Panc1 (cell line): ENCODE measurements around the gene ESYT2. TPM values are rescaled to one million over a fixed set of nuclear protein-coding genes. Genes with fewer than 3 reads are reported as not detected.

ENCODE experiments used
- ATAC-seq: fragments of 200-7000 bp; cut with Tn5 transposase; 2 replicates; pipeline ENCODE4 v1.9.1; 2020; ENCODE audit warnings: mild to moderate bottlenecking, moderate library complexity
- BruUV-seq: library from RNA; stranded (reverse); fragments of 400-500 nt; replicated peaks from 2 replicates; lab custom pipeline; 2021; lab: Mats Ljungman, UMichigan
- CTCF ChIA-PET: fragments of 300-600 bp; sonication (Branson Sonifier 250); formaldehyde crosslinking; loops from one replicate; lab custom pipeline; 2022; ENCODE audit warnings: antibody characterized with exemption; lab: Charles Lee
- POLR2A ChIA-PET: fragments of 300-600 bp; sonication (Branson Sonifier 250); formaldehyde crosslinking; loops from one replicate; lab custom pipeline; 2022; ENCODE audit warnings: antibody characterized with exemption; lab: Charles Lee
- DNase-seq: peaks from one replicate; pipeline ENCODE4 v3.0.0-alpha.2; 2010; ENCODE audit warnings: low read depth, low spot score
- H3K27ac ChIP-seq: 2 replicates; pipeline ENCODE4 v1.5.1; 2011; ENCODE audit warnings: mild to moderate bottlenecking, low read length, inconsistent platforms
- H3K27me3 ChIP-seq: fragments of 200-500 bp; sonication (Bioruptor generic); 2 replicates; pipeline ENCODE4 v1.6.0; 2014; ENCODE audit warnings: low read length, inconsistent platforms; ENCODE audit not compliant: control insufficient read depth, insufficient read depth
- H3K36me3 ChIP-seq: fragments of 200-500 bp; sonication (Bioruptor generic); 2 replicates; pipeline ENCODE4 v1.5.1; 2014; ENCODE audit warnings: inconsistent platforms, mild to moderate bottlenecking, low read length, moderate library complexity; ENCODE audit not compliant: control insufficient read depth, insufficient read depth
- H3K4me1 ChIP-seq: 2 replicates; pipeline ENCODE4 v1.5.1; 2011; ENCODE audit warnings: inconsistent platforms, mild to moderate bottlenecking, low read length, moderate library complexity; ENCODE audit not compliant: control insufficient read depth, insufficient read depth
- H3K4me3 ChIP-seq, 2 experiments: 2 replicates each; pipeline ENCODE4 v1.5.1; 2011 to 2012; ENCODE audit warnings: low read depth in 2 of 2, low read length in 2 of 2, mild to moderate bottlenecking in 2 of 2, inconsistent platforms in 1 of 2, moderate library complexity in 1 of 2
- H3K9me3 ChIP-seq: fragments of 200-500 bp; sonication (Bioruptor generic); 2 replicates; pipeline ENCODE4 v1.5.1; 2014; ENCODE audit warnings: low read depth, mild to moderate bottlenecking, inconsistent platforms, low read length, moderate library complexity; ENCODE audit not compliant: control insufficient read depth, insufficient read depth
- CTCF ChIP-seq: fragments of 450-650 bp; IDR thresholded peaks from 2 replicates; pipeline ENCODE4 v1.5.1; 2017; ENCODE audit warnings: mild to moderate bottlenecking
- POLR2AphosphoS5 ChIP-seq: IDR thresholded peaks from 2 replicates; pipeline ENCODE4 v1.6.1; 2012; ENCODE audit warnings: mild to moderate bottlenecking, low read depth, low read length, moderate library complexity
- REST ChIP-seq, 2 experiments: IDR thresholded peaks; 2 replicates each; pipeline ENCODE4 v1.6.1; 2011 to 2012; ENCODE audit warnings: low read depth in 2 of 2, control low read depth in 1 of 2, low read length in 1 of 2, mild to moderate bottlenecking in 1 of 2, moderate library complexity in 1 of 2; ENCODE audit not compliant: insufficient read depth in 1 of 2
- SIN3A ChIP-seq: IDR thresholded peaks from 2 replicates; pipeline ENCODE4 v1.6.1; 2012; ENCODE audit warnings: low read depth, mild to moderate bottlenecking, low read length, moderate library complexity, borderline replicate concordance; ENCODE audit not compliant: insufficient read depth
- TCF7L2 ChIP-seq: IDR thresholded peaks from 2 replicates; pipeline ENCODE4 v1.6.1; 2011; ENCODE audit warnings: mild to moderate bottlenecking, low read depth, low read length, inconsistent platforms
- in situ Hi-C: cut with HindIII; loops from 2 replicates; pipeline ENCODE4 v1.10.0; 2016; ENCODE audit warnings: low sequenced_read_pairs, low pct_unique_long_range_greater_than_20kb
- intact Hi-C: fragments of 100-400 bp; cut with micrococcal nuclease; formaldehyde crosslinking; loops from one replicate; pipeline ENCODE4 v1.10.0; 2022; ENCODE audit not compliant: unreplicated experiment
- total RNA-seq: library from RNA; stranded (reverse); gene quantifications from one replicate; pipeline ENCODE4 v1.2.1, GENCODE V29; 2021; ENCODE audit not compliant: unreplicated experiment

ESYT2 gene
- total RNA-seq, 1 experiment from 2014 or later = 92.7 TPM

- Histone ChIP-seq H3K9me3 (no peaks in the 10 kb centered on the region), H3K36me3 (no peaks in the 10 kb centered on the region), H3K4me1 (no peaks in the 10 kb centered on the region), H3K4me3 (no peak overlapping the region), H3K27me3 (peaks cover 2% of the 10 kb centered on the region; the same call in 1 of the 2 replicates), H3K27ac (no peak overlapping the region)
- intact Hi-C loops (no loop called here), in situ Hi-C loops (no loop called here)
- ATAC-seq = 0 out of 2 replicates have a peak, but pooled peaks have one; percentile 15
- no peak for TF ChIP-seq POLR2AphosphoS5
- no peak for TF ChIP-seq REST (IDR thresholded peaks at IDR 0.05; ENCODE audit: insufficient read depth in 1 of 2, low read depth in 2 of 2, low read length in 1 of 2)
- no peak for TF ChIP-seq CTCF
- ChIA-PET POLR2A (no interaction called here), CTCF (no interaction called here)
- no peak for DNase-seq
- BruUV-seq = no TSS peak
These were observed 105.5 kb downstream of the ESYT2 start for GRCh38 chr7:158723714-158724385.

DNA sequence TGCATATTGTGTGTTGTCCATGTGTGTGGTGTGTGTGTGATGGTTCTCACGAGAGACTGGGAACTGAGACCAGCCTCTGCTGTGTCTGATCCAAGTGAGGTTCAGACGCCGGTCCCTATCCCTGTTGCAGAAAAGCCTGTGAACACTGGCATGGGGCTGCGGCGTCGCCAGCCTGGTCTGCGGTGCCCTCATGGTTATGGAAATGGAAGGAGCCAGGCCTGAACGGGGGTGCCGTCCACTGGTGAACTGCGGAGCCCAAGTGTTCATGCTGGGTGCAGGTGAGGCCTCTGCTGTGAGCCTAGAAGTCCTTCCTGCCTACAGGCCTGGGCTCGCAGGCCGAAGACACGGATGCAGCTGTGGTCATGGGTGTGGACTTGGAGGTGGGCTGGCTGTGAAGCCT lies 106.0 kb downstream of the ESYT2 start:
- H3K9me3 ChIP-seq = no peaks in the 10 kb centered on the region
- ATAC-seq = peak; percentile 19; the same call in 1 of the 2 replicates
- no TSS peak for BruUV-seq
- no peak for DNase-seq
- in situ Hi-C loops (no loop called here), intact Hi-C loops (no loop called here)
- ChIA-PET POLR2A (no interaction called here), CTCF (no interaction called here)
- H3K36me3 ChIP-seq = no peaks in the 10 kb centered on the region
- no peaks in the 10 kb centered on the region for H3K4me1 ChIP-seq
- TF ChIP-seq TCF7L2 = no peak
- TF ChIP-seq POLR2AphosphoS5 = no peak
- no peak for TF ChIP-seq CTCF
- no peak for TF ChIP-seq SIN3A
- no peak for TF ChIP-seq REST (IDR thresholded peaks at IDR 0.05; ENCODE audit: insufficient read depth in 1 of 2, low read depth in 2 of 2, low read length in 1 of 2)
- peaks cover 2% of the 10 kb centered on the region; the same call in 1 of the 2 replicates for H3K27me3 ChIP-seq
- H3K27ac ChIP-seq = no peak overlapping the region
- no peak overlapping the region for H3K4me3 ChIP-seq
